NCI-H82 treated with DMSO at 0.1 percent for 48 hours (cell line): ENCODE data around the gene KHDC3L.

Source experiments
- DNase-seq: peaks from one replicate; lab custom pipeline; 2025; ENCODE audit not compliant: unreplicated experiment; lab: John Stamatoyannopoulos, UW

The KHDC3L gene, protein sequence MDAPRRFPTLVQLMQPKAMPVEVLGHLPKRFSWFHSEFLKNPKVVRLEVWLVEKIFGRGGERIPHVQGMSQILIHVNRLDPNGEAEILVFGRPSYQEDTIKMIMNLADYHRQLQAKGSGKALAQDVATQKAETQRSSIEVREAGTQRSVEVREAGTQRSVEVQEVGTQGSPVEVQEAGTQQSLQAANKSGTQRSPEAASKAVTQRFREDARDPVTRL

DNA sequence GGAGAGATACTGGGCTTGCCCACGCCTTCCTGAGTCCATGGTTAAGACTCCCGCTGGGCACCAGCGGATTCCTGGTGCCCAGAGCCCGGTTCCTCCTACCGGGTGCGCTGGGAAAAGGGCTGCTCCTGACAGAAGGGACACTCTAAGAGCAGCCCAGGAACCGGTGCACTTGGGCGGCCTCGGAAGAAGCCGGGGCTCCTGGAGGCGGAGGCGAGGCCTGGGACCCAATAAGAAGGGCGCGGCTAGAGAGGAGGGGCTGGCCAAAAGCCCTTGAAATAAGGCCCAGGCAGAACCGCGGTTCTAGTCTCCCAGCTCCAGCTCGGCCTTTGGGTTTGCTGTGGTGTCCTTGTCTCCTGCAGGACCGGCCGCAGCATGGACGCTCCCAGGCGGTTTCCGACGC is at the start of gene KHDC3L:
Gene KHDC3L (plus strand): TSS at position 301 of the 400 bp plus-strand sequence. CDS start 72 bp downstream, at position 373.
- no peak for DNase-seq

DNA sequence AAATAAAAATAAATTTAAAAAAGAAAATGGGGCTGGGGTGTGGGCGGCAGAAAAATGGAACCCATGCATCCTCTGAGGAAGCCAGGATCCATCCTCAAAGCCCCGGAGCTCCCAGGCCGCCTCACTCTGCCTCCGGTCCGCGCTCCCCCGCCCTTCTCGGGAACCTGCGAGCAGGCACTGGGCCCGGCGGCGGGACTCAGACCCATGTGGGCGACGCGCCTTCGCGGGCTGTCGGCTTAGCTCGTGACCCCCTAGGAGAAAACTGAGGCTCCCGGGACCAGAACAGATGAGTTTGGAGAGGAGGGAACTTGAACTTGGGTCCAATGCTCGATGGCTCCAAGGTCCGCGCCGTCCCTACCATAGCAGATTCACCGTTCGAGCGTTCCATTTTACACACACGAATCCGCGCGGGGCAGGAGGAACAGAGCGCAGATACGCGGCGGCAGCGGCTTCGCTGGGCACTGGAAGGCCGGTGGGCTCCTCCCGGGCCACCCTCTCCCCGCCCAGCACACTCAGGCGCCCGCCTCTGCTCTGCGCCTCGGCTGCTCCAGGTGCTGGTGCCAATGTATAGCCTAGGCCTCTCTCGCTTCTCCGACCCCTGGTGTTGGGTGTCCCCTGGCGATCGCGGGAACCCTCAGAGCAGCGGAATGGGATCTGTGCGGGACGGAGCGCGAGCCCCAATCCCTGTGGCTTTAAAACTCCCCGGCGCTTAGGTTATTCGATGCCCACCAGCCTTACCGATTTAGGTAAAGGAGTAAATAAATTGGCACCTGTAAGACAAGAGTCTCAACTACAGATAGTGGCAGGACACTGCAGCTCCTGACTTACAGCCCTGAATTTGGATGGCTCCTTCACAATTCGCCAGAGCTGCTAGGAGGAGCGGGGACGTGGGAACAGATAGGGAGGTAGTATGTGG is 47.6 kb upstream of the KHDC3L start:
- no peak for DNase-seq

DNA sequence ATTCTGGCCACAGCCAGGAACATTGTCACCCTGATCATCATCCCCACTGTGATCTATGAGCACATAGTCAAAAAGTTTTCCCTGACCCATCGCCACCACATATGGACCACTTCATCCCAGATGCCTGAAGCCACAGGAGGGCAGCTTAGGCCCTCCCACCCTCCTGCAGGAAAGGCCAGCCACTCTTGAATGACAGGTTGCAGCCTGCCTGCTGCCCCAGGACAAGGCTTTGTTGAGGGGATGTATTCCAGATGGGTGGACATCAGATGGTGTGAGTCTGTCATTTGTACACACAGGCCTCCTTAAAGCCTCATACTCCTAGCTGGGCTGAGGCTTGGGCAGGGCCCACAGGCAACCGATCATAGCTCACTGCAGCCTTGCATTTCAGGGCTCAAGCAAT is 39.1 kb upstream of the KHDC3L start:
- no peak for DNase-seq

DNA sequence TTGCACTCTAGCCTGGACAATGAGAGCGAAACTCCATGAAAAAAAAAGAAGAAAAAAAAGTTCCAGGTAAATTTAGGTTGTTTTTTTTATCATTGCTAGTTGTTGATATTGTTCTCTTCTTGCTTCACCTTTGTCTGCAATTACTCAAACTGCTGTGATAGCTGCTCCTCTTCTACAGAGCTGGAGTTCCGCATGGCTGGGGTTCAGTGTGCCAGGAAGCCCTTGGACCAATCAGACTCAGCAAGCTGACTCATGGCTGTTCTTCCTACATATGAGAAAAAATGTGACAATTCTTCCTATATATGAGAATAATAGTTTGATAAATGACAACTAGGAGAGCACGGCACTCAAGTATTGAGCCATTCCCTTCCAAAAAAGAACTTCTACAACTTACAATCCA is 36.8 kb upstream of the KHDC3L start:
- DNase-seq: no peak

DNA sequence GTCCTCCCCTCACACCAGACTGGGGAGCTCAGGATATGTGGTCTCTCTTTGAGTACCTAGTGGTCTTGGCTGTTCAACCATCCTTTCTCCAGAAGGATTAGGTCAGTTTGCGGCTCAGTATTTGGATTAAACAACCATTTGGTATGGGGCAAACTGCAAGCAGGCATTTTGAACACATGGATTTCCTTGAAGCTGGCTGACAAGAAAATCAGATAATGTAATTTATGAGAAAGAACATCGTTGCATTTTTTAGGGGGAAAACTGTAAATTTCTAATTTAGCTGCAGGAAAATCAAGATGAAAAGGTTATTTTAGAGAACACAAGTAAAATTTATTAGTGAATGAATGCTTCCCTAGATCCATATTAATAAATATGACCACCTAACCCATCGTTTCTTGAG is 33.7 kb upstream of the KHDC3L start:
- no peak for DNase-seq

DNA sequence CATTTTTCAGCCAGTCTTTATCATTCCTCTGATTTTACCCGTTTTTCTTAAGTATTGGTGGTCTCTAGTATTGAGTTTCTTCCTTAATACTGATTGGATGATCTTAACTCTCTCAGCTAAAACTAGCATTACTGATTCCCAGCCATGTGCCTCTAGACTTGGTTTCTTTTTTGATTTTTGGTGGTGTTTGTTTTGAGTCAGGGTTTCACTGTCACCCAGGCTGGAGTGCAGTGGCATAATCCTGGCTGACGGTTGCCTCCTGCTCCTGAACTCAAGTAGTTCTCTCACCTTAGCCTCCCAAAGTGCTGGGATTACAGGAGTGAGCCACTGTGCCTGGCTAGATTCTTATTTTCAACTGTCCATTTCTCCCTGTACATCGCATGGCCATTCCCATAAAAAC is 33.3 kb upstream of the KHDC3L start:
- DNase-seq: no peak

DNA sequence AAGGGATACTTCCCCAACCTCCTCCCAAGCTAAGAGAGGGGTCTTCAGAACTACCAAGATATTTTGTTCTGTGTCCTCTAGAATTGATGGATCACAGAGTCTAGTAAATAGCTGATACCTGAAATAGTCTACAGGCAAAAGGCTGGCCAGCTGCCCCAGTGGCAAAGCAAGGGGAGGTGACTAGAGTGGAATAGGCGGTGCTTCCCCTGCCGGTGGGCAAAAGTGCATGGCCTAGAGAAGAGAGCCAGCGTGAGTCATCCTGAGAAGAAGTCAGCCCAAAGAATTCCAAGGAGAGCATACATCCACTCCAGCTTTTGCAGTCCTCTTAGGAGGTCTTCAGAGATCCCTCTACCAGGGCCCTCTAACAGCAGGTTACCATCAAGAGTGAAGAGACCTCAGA is 23.1 kb upstream of the KHDC3L start:
- no peak for DNase-seq

DNA sequence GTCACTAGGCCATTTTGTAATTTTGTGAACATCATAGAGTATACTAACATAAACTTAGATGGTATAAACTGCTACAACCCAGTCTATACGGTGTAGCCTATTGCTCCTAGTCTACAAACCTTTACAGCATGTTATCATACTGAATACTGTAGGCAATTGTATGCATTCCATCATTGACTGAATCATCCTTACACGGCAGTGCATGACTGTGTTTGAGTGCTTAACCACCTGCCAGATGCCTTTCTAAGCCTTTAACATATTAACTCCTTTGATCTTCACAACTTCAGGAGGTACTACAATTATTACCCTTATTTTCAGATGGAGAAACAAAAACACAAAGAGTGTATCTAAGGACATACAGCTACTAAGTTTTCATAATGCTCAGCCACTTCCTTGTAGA is 22.4 kb upstream of the KHDC3L start:
- no peak for DNase-seq

DNA sequence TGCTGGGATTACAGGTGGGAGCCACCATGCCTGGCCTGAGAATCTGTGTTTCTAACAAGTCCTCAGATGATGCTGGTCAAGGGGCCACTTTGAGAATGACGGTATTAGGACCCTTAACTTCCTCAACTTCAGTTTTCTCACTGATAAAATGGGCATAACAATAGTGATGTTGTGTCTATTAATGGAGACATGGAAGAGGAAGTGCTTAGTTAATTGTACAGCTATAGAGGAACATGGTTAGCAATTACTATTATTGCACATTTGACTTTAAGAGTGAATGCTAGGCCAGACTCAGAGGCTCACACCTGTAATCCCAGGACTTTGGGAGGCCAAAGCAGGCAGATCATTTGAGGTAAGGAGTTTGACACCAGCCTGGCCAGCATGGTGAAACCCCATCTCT is 21.1 kb upstream of the KHDC3L start:
- DNase-seq: no peak

DNA sequence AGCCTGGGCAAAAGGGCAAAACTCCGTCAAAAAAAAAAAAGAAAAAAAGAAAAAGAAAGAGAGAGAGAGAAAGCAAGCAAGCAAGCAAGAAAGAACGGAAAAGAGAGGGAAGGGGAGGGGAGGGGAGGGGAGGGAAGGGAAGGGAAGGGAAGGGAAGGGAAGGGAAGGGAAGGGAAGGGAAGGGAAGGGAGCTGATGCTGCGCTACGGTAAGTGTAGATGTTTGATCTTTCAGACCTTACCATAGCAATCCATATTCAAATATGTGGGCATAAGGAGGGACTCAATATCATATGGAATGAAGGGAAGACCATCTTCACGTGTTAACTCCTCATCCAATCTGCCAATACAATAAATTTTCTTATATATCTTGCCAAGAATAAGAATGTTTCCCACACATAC is 20.3 kb upstream of the KHDC3L start:
- DNase-seq: no peak

DNA sequence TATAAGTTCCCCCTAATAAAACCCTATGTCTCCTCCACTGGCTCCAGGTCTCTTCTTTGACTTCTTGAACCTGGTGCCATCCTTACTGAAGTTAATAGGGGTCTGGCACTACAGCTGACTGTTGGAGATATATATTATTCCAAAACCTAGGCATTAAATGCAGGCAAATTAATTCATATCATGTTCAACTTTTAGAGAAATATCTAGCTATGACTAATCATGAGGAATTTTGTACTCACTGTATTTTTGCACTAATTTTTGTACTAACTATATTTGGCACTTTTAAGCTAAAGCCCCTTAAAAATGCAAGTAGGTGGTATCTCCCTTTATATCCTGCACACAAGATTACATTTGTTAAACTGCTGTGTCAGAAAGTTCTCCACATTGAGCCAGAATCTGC is 19.3 kb upstream of the KHDC3L start:
- no peak for DNase-seq

DNA sequence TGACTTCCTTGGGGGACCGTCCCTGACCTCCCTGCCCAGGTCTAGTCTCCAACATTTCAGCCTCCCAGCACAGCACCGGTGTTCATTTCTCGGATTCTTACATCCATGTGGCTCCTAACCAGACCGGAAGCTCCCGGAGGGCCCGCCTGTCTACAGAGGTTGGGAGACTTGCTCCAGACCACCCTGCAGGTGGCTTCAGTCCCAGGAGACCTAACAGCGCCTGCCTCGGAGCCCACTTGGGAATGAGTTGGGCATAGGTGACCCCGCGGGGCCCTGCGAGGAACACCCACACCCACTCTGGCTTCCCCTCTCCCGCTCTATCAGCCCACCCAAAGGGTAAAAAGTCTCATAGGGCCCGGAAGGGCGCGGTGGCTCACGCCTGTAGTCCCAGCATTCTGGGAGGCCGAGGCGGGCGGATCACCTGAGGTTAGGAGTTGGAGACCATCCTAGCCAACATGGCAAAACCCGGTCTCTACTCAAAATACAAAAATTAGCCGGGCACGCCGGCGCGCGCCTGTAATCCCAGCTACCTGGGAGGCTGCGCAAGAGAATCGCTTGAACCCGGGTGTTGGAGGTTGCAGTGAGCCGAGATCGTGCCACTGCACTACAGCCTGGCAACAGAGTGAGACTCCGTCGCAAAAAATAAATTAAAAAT is 13.8 kb upstream of the KHDC3L start:
- no peak for DNase-seq

DNA sequence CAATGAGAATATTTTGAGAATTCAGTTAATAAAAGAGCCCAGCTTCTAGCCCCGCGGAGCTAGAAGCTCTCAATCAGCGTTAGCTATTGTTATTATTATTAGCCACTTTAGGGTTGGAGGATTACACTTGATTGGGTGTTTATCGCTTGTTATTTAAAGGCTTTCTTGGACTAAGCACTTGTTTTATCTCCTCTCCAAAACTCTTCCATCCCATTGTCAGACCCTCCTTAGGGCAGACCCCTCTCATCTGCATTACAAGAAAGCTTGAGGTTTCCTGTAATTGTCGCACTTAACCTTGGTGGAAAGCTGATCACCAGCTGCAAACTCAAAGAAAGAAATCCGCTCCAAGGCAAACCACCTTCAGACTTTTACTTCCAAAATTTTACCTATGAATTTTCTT is 13.1 kb upstream of the KHDC3L start:
- DNase-seq: no peak

DNA sequence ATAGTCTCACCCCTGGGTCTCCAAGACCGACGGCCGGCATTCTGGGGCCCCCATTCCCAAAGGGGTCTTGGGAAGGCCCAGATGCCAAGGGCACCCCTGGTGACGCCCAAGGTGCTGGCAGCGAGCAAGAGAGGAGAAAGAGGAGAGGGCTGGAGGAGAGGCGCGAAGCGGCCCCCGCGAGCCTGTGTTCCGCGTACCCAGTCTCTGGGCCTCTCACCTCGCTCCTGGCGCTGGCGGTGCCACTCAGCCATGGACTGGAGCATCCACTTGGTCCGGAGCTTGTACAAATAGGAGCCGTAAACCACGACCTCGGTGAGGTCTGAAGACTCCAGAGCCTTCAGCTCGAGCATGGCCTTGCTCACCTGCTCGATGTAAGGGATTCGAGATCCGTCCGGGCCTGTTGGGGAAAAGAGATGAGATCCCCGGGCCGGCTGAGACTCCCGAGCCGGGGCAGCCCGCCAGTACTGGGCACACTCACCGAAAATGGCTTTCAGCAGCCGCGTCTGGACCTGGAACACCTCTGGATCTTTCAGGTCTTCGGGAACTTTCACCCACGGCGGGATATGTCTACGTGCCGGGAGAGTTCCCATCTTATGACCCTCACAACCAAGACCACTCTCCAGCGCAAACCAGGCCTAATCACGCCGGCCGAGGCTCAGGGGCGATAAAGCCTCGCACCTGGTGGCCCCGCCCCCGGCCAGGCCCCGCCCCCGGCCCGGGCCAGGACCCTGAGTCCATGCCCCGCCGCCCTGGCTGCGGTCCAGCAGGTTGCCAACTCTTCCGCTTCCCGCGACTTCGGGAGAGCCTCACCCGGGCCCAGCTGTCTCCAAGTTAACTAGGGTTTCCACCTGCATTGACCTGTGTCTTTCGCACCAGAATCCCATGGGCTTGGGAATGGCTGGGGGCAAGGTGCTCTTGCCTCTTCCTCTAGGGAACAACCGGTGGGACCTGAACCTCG is 8.5 kb upstream of the KHDC3L start, which contains the start of gene DPPA5:
Gene DPPA5 (minus strand): TSS at position 641 of the 958 bp plus-strand sequence. CDS start 51 bp downstream, at position 590.
- DNase-seq: no peak

DNA sequence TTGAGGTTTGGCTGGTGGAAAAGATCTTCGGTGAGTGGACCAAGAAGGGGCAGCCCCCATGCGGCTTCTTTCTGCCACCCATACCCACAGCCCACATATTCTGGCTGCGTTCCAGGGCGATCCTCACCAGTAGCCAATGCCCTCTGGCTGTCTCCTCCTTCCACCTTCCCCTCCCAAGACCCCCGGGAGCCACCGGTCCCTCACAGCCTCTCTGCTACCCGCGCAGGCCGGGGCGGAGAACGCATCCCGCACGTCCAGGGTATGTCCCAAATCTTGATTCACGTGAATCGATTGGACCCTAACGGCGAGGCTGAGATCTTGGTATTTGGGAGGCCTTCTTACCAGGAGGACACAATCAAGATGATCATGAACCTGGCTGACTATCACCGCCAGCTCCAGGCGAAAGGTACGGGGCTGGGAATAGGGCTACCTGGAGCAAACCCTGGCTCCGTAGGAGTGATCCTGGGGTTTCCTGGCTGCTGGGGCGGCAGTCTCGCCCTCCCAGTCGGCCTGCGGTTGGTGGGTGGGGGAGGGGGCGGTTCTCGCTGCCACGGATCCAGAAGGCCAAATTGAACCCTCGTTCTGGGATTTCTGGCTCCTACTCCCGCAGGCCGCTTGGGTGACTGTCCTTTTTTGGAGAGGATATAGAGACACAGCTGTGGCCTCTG is 545 bp downstream of the KHDC3L start:
- DNase-seq: no peak

DNA sequence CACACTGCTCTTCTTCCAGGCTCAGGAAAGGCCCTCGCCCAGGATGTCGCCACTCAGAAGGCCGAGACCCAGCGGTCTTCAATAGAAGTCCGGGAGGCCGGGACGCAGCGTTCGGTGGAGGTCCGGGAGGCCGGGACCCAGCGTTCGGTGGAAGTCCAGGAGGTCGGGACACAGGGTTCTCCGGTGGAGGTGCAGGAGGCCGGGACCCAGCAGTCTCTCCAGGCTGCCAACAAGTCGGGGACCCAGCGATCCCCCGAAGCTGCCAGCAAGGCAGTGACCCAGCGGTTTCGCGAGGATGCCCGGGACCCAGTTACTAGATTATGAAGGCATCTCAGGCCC is 1.0 kb downstream of the KHDC3L start:
- no peak for DNase-seq

DNA sequence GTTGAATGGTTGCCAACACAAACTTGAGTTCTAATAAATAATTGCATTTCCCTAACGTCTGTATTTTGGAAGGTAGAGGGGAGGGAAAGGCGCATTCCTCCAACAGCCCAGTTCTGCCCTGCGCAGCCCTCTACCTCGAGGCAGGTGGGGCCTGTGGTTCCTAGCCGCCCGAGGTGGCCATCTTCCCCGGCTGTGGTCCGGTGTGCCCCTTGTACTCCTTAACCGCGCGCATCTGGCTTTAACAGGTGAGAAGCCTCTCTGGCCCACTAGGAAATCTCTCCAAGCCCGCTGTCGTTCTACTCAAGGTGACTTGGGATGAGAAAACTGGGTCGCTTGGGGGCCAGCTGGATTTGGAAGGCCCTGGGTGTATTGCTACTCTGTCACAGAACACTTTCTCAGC is 1.7 kb downstream of the KHDC3L start:
- DNase-seq: no peak

DNA sequence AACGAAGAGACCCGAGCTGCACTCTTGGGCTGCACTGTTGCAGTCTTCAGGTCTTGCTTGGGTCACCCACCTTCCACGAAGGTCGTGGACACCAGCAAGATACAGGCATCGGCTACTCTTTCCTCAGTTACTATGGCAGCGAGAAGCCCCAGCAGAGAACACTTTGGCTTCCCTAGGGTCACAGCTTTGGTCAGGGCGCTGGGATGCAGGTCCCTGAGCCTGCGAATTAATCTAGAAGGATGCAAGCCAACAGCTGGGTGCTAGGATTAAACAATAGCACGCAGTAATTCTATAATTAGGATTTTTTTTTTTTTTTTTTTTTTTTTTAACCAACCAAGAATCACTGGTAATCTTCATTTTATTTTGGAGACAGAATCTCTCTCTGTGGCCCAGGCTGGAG is 2.1 kb downstream of the KHDC3L start:
- DNase-seq: no peak

DNA sequence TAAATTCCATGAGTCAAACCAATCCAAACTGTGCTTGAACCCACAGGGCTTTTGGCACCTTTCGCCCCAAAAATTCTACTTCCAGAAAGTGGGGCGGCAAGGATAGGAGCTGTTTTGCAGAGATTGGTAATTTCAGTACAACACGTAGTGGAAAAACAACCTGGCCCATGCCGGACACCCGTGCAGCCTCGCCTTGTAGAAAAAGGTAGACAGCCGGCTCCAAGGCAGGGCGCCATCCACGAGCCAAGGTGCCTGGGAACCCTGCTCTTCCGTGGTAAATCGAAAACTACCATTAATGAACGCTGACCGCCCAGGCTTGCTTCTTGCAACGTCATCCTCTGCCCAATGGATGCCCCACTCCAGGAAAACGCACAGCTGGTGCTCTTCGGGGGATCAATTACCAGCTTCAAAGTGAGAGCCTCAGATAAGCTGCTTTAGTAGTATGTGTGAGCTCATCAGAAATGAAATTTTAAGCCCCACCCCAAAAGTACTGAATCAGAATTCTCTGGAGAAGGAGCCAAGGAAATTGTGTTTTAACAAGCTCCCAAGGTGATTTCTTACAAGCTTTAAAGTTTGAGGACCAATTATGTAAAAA is 5.4 kb downstream of the KHDC3L start:
- DNase-seq: peak; percentile 44

DNA sequence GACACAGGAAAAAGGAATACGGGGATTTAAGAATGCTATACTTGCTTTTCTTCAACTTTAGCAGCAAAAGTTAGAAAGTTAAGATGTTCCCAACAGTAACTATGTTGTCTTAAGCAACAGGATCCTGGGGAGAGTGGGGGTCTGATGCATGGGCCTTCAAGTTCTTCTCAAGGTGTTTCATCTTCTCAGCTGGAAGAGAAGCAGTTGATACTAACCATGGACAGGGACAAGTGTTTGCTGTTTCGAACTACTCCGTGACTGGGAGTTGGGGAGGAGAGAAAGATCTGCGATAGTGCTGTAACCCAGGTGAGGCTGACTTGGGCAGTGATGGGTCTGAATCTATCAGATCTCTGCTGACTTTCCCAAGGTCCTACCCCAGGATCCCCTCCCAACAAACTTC is 6.2 kb downstream of the KHDC3L start:
- no peak for DNase-seq
